Astrocyte (in vitro differentiated cells and primary cell): ENCODE data around the gene SP4.

Source experiments
- EZH2 ChIP-seq: IDR thresholded peaks from 2 replicates; pipeline ENCODE4 v1.6.1; 2012; ENCODE audit warnings: mild to moderate bottlenecking, low read length, inconsistent platforms; ENCODE audit not compliant: insufficient read depth
- TF ChIP-seq, protein P1 (sequence below): IDR thresholded peaks from 2 replicates; pipeline ENCODE4 v1.5.1; 2011; ENCODE audit warnings: low read depth, mild to moderate bottlenecking, inconsistent platforms, low read length, moderate library complexity; ENCODE audit not compliant: insufficient read depth

DNA sequence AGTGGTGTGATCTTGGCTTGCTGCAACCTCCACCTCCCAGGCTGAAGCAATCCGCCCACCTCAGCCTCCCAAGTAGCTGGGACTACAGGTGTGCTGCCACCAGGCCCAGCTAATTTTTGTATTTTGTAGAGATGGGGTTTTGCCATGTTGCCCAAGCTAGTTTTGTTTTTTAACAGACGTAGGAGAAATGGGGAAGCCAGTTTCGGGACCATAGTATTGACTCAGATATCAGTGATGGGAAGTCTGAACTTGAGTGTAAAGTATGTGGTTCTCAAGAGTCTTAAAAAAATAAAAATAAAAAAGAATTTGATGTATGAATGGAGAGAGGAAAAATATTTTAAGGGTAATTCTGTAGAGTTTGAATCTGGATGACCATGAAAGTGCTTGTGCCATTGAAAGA is 34.2 kb downstream of the SP4 start:
- TF ChIP-seq, protein P1, sequence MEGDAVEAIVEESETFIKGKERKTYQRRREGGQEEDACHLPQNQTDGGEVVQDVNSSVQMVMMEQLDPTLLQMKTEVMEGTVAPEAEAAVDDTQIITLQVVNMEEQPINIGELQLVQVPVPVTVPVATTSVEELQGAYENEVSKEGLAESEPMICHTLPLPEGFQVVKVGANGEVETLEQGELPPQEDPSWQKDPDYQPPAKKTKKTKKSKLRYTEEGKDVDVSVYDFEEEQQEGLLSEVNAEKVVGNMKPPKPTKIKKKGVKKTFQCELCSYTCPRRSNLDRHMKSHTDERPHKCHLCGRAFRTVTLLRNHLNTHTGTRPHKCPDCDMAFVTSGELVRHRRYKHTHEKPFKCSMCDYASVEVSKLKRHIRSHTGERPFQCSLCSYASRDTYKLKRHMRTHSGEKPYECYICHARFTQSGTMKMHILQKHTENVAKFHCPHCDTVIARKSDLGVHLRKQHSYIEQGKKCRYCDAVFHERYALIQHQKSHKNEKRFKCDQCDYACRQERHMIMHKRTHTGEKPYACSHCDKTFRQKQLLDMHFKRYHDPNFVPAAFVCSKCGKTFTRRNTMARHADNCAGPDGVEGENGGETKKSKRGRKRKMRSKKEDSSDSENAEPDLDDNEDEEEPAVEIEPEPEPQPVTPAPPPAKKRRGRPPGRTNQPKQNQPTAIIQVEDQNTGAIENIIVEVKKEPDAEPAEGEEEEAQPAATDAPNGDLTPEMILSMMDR = no peak
- no peak for TF ChIP-seq EZH2
